AG04450 (cell line): Measurements from ENCODE around the gene EML6. TPM values are rescaled to one million over a fixed set of nuclear protein-coding genes. Genes with fewer than 3 reads are reported as not detected.
"Not testable (repeated sequence)": the region's sequence is repeated elsewhere in the genome, so short reads cannot be mapped to it uniquely, and the experiment has no call there.

Experiments
- CTCF ChIA-PET: fragments of 300-600, 350-600 bp; formaldehyde crosslinking; extraction: SDS; loops from one replicate; lab custom pipeline; 2022; ENCODE audit warnings: antibody characterized with exemption, inconsistent platforms; lab: Charles Lee
- POLR2A ChIA-PET: fragments of 350-600 bp; formaldehyde crosslinking; extraction: SDS; loops from one replicate; lab custom pipeline; 2021; ENCODE audit warnings: antibody characterized with exemption, inconsistent platforms; lab: Yijun Ruan, JAX
- DNase-seq: peaks from one replicate; pipeline ENCODE4 v3.0.0-alpha.2; 2011; ENCODE audit warnings: low read depth, low spot score
- H3K27ac ChIP-seq: one replicate; pipeline ENCODE4 v1.5.1; 2012; ENCODE audit warnings: low read depth, low read length, control low read depth
- H3K27me3 ChIP-seq: one replicate; pipeline ENCODE4 v1.6.0; 2012; ENCODE audit warnings: low read length; ENCODE audit not compliant: control insufficient read depth, insufficient read depth
- H3K4me3 ChIP-seq: 2 replicates; pipeline ENCODE4 v1.5.1; 2011; ENCODE audit warnings: mild to moderate bottlenecking, low read depth, low read length, control low read depth
- H3K9me3 ChIP-seq: 2 replicates; pipeline ENCODE4 v1.5.1; 2012; ENCODE audit warnings: low read length; ENCODE audit not compliant: control insufficient read depth, insufficient read depth
- polyA plus RNA-seq: library from polyadenylated mRNA; depleted of rRNA; stranded (reverse); fragments of >200 nt; gene quantifications from 2 replicates; pipeline ENCODE4 v1.2.3, GENCODE V29; 2011
- TF ChIP-seq, protein P1 (sequence below): IDR thresholded peaks from 2 replicates; pipeline ENCODE4 v1.5.1; 2011; ENCODE audit warnings: low read depth, low read length, control low read depth, inconsistent platforms

The EML6 gene
- polyA plus RNA-seq, 1 experiment: 0.30 TPM

DNA sequence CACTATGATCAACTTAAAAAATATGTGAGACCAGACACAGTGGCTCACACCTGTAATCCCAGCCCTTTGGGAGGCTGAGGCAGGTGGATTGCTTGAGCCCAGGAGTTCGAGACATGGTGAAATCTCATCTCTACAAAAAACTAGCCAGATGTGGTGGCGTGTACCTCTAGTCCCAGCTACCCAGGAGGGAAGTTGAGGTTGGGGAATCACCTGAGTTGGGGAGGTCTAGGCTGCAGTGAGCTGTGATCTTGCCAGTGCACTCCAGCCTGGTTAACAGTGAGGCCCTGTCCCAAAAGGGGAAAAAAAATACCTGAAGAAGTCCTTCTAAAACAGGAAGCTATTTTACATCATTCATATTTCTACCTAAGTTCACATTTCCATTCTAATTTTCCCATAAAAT lies 144.0 kb downstream of the EML6 start:
- no peak for DNase-seq
- TF ChIP-seq, protein P1, sequence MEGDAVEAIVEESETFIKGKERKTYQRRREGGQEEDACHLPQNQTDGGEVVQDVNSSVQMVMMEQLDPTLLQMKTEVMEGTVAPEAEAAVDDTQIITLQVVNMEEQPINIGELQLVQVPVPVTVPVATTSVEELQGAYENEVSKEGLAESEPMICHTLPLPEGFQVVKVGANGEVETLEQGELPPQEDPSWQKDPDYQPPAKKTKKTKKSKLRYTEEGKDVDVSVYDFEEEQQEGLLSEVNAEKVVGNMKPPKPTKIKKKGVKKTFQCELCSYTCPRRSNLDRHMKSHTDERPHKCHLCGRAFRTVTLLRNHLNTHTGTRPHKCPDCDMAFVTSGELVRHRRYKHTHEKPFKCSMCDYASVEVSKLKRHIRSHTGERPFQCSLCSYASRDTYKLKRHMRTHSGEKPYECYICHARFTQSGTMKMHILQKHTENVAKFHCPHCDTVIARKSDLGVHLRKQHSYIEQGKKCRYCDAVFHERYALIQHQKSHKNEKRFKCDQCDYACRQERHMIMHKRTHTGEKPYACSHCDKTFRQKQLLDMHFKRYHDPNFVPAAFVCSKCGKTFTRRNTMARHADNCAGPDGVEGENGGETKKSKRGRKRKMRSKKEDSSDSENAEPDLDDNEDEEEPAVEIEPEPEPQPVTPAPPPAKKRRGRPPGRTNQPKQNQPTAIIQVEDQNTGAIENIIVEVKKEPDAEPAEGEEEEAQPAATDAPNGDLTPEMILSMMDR: no peak
- Histone ChIP-seq H3K27me3 (no peaks in the 10 kb centered on the region), H3K9me3 (no peaks in the 10 kb centered on the region), H3K27ac (no peak overlapping the region), H3K4me3 (no peak overlapping the region)
- CTCF ChIA-PET: no interaction called here
- POLR2A ChIA-PET: no interaction called here

DNA sequence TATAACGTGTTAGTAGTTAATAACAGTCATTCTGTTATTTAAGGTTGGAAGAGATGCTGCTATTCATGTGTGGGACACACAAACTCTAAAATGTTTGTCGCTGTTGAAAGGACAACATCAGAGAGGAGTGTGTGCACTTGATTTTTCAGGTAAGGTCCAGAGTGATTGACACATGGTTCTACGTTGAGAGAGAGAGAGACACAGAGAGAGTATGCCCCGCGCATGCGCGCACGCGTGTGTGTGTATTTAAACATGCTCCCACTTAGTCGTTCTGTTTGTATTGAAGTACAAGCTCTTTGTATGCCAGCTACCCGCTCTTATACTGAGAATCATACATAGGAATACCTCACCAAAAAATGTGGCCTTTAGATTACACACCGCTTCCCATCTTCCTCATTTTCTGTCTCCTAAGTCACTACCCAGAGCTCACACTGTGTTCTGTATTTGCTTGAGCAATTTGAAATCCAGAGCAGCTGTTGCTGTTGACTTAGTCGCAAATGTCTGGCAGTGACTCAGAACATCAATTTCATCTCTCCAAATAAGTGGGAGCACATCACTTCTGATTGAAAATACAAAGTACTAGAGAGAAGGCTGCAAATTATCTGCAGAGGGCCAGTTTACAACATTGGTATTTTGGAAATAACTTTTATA lies 148.1 kb downstream of the EML6 start:
- POLR2A ChIA-PET: no interaction called here
- H3K9me3 ChIP-seq: no peaks in the 10 kb centered on the region
- TF ChIP-seq, protein P1: no peak
- H3K27ac ChIP-seq: no peak overlapping the region
- no peak for DNase-seq
- no peaks in the 10 kb centered on the region for H3K27me3 ChIP-seq
- CTCF ChIA-PET: interaction anchor here (1.2 kb wide), 1 partner anchor 11 kb away, joined by 3 read pairs; no protein-coding TSS in a partner anchor
- no peak overlapping the region for H3K4me3 ChIP-seq

GRCh38 chr2:54872780-54873179 lies 149.3 kb downstream of the EML6 start:
- H3K27me3 ChIP-seq: no peaks in the 10 kb centered on the region
- POLR2A ChIA-PET: no interaction called here
- no peak for DNase-seq
- no peak overlapping the region for H3K27ac ChIP-seq
- no peaks in the 10 kb centered on the region for H3K9me3 ChIP-seq
- CTCF ChIA-PET: no interaction called here
- H3K4me3 ChIP-seq: no peak overlapping the region
- TF ChIP-seq, protein P1: no peak

GRCh38 chr2:54873236-54873635 lies 149.8 kb downstream of the EML6 start:
- H3K27ac ChIP-seq, H3K9me3 ChIP-seq, H3K4me3 ChIP-seq, H3K27me3 ChIP-seq, DNase-seq, POLR2A ChIA-PET: not testable (repeated sequence)
- CTCF ChIA-PET: interaction anchor here (0.9 to 1.0 kb wide), 2 partner anchors 12 to 34 kb away, joined by 3 to 4 read pairs; no protein-coding TSS in a partner anchor

- no peak overlapping the region for H3K4me3 ChIP-seq
- H3K27me3 ChIP-seq: no peaks in the 10 kb centered on the region
- no peaks in the 10 kb centered on the region for H3K9me3 ChIP-seq
- ChIA-PET CTCF (no interaction called here), POLR2A (no interaction called here)
- TF ChIP-seq, protein P1: no peak
- H3K27ac ChIP-seq: no peak overlapping the region
- no peak for DNase-seq
These were observed 153.3 kb downstream of the EML6 start for GRCh38 chr2:54876764-54877163.
